Retina (tissue), 1 donor: ENCODE data around the gene HOXA7.
A peak's percentile ranks its signal among the peaks of the same experiment; 100 is the strongest.

Experiments used
- DNase-seq: peaks from one replicate; pipeline ENCODE4 v3.0.0-alpha.2; 2016

The HOXA7 gene

GRCh38 chr7:27131390-27131819, 25.1 kb downstream of the HOXA7 start:
- DNase-seq, result no peak

- DNase-seq, result peak; percentile 84
Observed at GRCh38 chr7:27130540-27131389, 25.7 kb downstream of the HOXA7 start, which contains the start of gene HOXA4. HOXA4 (minus strand) TSS chr7:27130757; CDS start chr7:27130733, 24 bp downstream.

- DNase-seq, result no peak
Observed at GRCh38 chr7:27129729-27130539, 26.5 kb downstream of the HOXA7 start.

GRCh38 chr7:27128776-27129728, 27.4 kb downstream of the HOXA7 start:
- DNase-seq, result no peak

- DNase-seq, result no peak
Observed at GRCh38 chr7:27128034-27128433, 28.4 kb downstream of the HOXA7 start.

- DNase-seq, result no peak
Observed at GRCh38 chr7:27126596-27127327, 29.7 kb downstream of the HOXA7 start.

GRCh38 chr7:27125986-27126394, 30.5 kb downstream of the HOXA7 start:
- DNase-seq, result no peak

GRCh38 chr7:27124902-27125689, 31.4 kb downstream of the HOXA7 start:
- no peak for DNase-seq

GRCh38 chr7:27124096-27124901, 32.2 kb downstream of the HOXA7 start:
- DNase-seq, result peak; percentile 65

GRCh38 chr7:27123477-27124053, 32.9 kb downstream of the HOXA7 start:
- DNase-seq, result no peak

- DNase-seq, result no peak
Observed at GRCh38 chr7:27123007-27123476, 33.4 kb downstream of the HOXA7 start.

- no peak for DNase-seq
Observed at GRCh38 chr7:27122077-27122910, 34.2 kb downstream of the HOXA7 start.

GRCh38 chr7:27121684-27122076, 34.8 kb downstream of the HOXA7 start:
- DNase-seq, result no peak

GRCh38 chr7:27119412-27119911, 37.0 kb downstream of the HOXA7 start:
- no peak for DNase-seq

- no peak for DNase-seq
Observed at GRCh38 chr7:27118580-27118979, 37.9 kb downstream of the HOXA7 start.

GRCh38 chr7:27117887-27118491, 38.5 kb downstream of the HOXA7 start:
- no peak for DNase-seq

- no peak for DNase-seq
Observed at GRCh38 chr7:27116962-27117886, 39.3 kb downstream of the HOXA7 start.
